NCI-H510A (cell line): Measurements from ENCODE around the gene RBP5.

Experiments used
- DNase-seq: peaks from one replicate; lab custom pipeline; 2025; lab: John Stamatoyannopoulos, UW

Gene RBP5

DNA sequence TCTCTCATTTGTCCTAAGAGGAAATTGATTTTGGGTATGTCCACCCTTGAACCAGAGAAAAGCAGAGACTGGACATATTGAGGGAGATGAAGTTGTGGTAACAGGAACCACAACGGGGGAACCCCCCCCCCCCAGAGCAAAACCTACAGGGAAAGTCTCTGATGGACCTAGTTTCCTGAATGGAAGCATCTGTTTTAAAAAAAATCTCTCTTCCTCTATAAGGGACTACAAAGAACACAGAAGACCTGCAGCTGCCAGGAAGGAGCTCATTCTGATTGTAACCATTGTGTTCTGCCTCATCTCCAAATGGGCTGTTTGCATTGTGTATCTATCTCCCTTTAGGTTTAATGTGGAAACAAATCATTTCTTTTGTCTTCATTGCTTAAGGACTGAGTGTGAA lies 54.7 kb downstream of the RBP5 start:
- DNase-seq: no peak
